HEK293 (cell line): ENCODE data around the gene STAC.
A peak's percentile ranks its signal among the peaks of the same experiment; 100 is the strongest.

Experiments
- CTCF ChIA-PET: fragments of 350-600 bp; formaldehyde crosslinking; extraction: SDS; loops from one replicate; lab custom pipeline; 2021; ENCODE audit warnings: antibody characterized with exemption; lab: Yijun Ruan, JAX
- POLR2A ChIA-PET: fragments of 300-600 bp; formaldehyde crosslinking; extraction: SDS; loops from one replicate; lab custom pipeline; 2020; ENCODE audit warnings: antibody characterized with exemption, inconsistent platforms; lab: Yijun Ruan, JAX
- H3K27ac ChIP-seq: fragments of 200-500 bp; sonication (Bioruptor generic); 2 replicates; pipeline ENCODE4 v1.5.1; 2014; ENCODE audit warnings: low read depth, low read length, control low read depth, inconsistent platforms; ENCODE audit errors: extremely low read depth
- H3K36me3 ChIP-seq, 2 experiments: fragments of 200-500 bp in 1 of 2; sonication (Bioruptor generic) in 1 of 2; 1 replicate in 1 of 2; 2 replicates in 1 of 2; pipeline ENCODE4 v1.5.1; 2014 to 2017; ENCODE audit warnings: inconsistent platforms in 2 of 2, low read length in 2 of 2; ENCODE audit not compliant: control insufficient read depth in 2 of 2, insufficient read depth in 1 of 2
- H3K4me1 ChIP-seq: fragments of 200-500 bp; sonication (Bioruptor generic); 2 replicates; pipeline ENCODE4 v1.5.1; 2014; ENCODE audit warnings: mild to moderate bottlenecking, low read length, inconsistent platforms; ENCODE audit not compliant: control insufficient read depth, insufficient read depth
- H3K4me3 ChIP-seq: 2 replicates; pipeline ENCODE4 v1.5.1; 2011; ENCODE audit warnings: low read depth, mild to moderate bottlenecking, control low read depth, low read length, moderate library complexity
- H3K9me3 ChIP-seq: fragments of 200-500 bp; sonication (Bioruptor generic); 2 replicates; pipeline ENCODE4 v1.5.1; 2014; ENCODE audit warnings: low read depth, low read length, inconsistent platforms; ENCODE audit not compliant: control insufficient read depth, insufficient read depth
- ATF2 ChIP-seq: fragments of 450-650 bp; formaldehyde crosslinking; IDR thresholded peaks from 2 replicates; pipeline ENCODE4 v1.5.1; 2016; ENCODE audit warnings: missing biosample characterization, missing genetic modification characterization, low read depth
- FEZF1 ChIP-seq: fragments of 450-650 bp; formaldehyde crosslinking; IDR thresholded peaks from 2 replicates; pipeline ENCODE4 v1.5.1; 2016; ENCODE audit warnings: missing biosample characterization, missing genetic modification characterization
- KLF10 ChIP-seq: fragments of 450-650 bp; IDR thresholded peaks from 2 replicates; pipeline ENCODE4 v1.5.1; 2018; ENCODE audit warnings: missing biosample characterization, mild to moderate bottlenecking, missing genetic modification characterization
- OSR2 ChIP-seq: fragments of 450-650 bp; formaldehyde crosslinking; IDR thresholded peaks from 2 replicates; pipeline ENCODE4 v1.5.1; 2016; ENCODE audit warnings: missing biosample characterization, missing genetic modification characterization
- PRDM10 ChIP-seq: fragments of 450-650 bp; formaldehyde crosslinking; IDR thresholded peaks from 2 replicates; pipeline ENCODE4 v1.5.1; 2016; ENCODE audit warnings: missing biosample characterization, missing genetic modification characterization
- PRDM4 ChIP-seq: fragments of 450-650 bp; formaldehyde crosslinking; IDR thresholded peaks from 2 replicates; pipeline ENCODE4 v1.5.1; 2017; ENCODE audit warnings: missing biosample characterization, missing genetic modification characterization
- PRDM6 ChIP-seq: fragments of 450-650 bp; formaldehyde crosslinking; IDR thresholded peaks from 2 replicates; pipeline ENCODE4 v1.5.1; 2017; ENCODE audit warnings: missing biosample characterization, missing genetic modification characterization
- REPIN1 ChIP-seq: fragments of 450-650 bp; formaldehyde crosslinking; IDR thresholded peaks from 2 replicates; pipeline ENCODE4 v1.5.1; 2017; ENCODE audit warnings: missing biosample characterization, missing genetic modification characterization, low read depth
- SCRT2 ChIP-seq: fragments of 450-650 bp; formaldehyde crosslinking; IDR thresholded peaks from 2 replicates; pipeline ENCODE4 v1.5.1; 2016; ENCODE audit warnings: missing biosample characterization, missing genetic modification characterization
- SP7 ChIP-seq: fragments of 450-650 bp; formaldehyde crosslinking; IDR thresholded peaks from 2 replicates; pipeline ENCODE4 v1.5.1; 2016; ENCODE audit warnings: missing biosample characterization, missing genetic modification characterization
- TRIM28 ChIP-seq: IDR thresholded peaks from 2 replicates; pipeline ENCODE4 v1.6.1; 2011; ENCODE audit warnings: low read length, control low read depth, borderline replicate concordance
- YY2 ChIP-seq: fragments of 450-650 bp; formaldehyde crosslinking; IDR thresholded peaks from 2 replicates; pipeline ENCODE4 v1.5.1; 2016; ENCODE audit warnings: missing biosample characterization, missing genetic modification characterization
- ZNF341 ChIP-seq: fragments of 450-650 bp; formaldehyde crosslinking; IDR thresholded peaks from 2 replicates; pipeline ENCODE4; 2016; ENCODE audit warnings: low read depth, missing biosample characterization, missing genetic modification characterization
- ZNF350 ChIP-seq: fragments of 450-650 bp; formaldehyde crosslinking; IDR thresholded peaks from 2 replicates; pipeline ENCODE4 v1.5.0; 2017; ENCODE audit warnings: missing biosample characterization, mild to moderate bottlenecking, missing genetic modification characterization
- ZNF366 ChIP-seq: fragments of 450-650 bp; formaldehyde crosslinking; conservative IDR thresholded peaks from 2 replicates; pipeline ENCODE4 v1.5.1; 2016; ENCODE audit warnings: missing biosample characterization, missing genetic modification characterization
- ZNF629 ChIP-seq: fragments of 450-650 bp; formaldehyde crosslinking; IDR thresholded peaks from 2 replicates; pipeline ENCODE4 v1.5.1; 2017; ENCODE audit warnings: missing biosample characterization, missing genetic modification characterization
- ZNF664 ChIP-seq: fragments of 450-650 bp; formaldehyde crosslinking; IDR thresholded peaks from 2 replicates; pipeline ENCODE4 v1.5.1; 2016; ENCODE audit warnings: missing biosample characterization, missing genetic modification characterization
- ZNF707 ChIP-seq: fragments of 450-650 bp; formaldehyde crosslinking; IDR thresholded peaks from 2 replicates; pipeline ENCODE4 v1.5.1; 2016; ENCODE audit warnings: missing biosample characterization, missing genetic modification characterization
- ZNF843 ChIP-seq: fragments of 450-650 bp; formaldehyde crosslinking; IDR thresholded peaks from 2 replicates; pipeline ENCODE4 v1.5.1; 2016; ENCODE audit warnings: missing biosample characterization, missing genetic modification characterization

The STAC gene

GRCh38 chr3:36364260-36364659 is 16.0 kb upstream of the STAC start:
- TF ChIP-seq ZNF341 (tag by site-specific recombination) (peak; percentile 22; the same call in 1 of the 2 replicates), OSR2 (tag by site-specific recombination) (peak; percentile 63), YY2 (no peak), ZNF664 (tag by site-specific recombination) (no peak), TRIM28 (no peak)
- POLR2A ChIA-PET, result interaction anchor here (1.5 kb wide), 1 partner anchor 17 kb away, joined by 7 read pairs; the partner anchor contains the start of gene STAC
- no peak overlapping the region for H3K4me3 ChIP-seq
- CTCF ChIA-PET, result interaction anchor here (0.5 to 0.8 kb wide), 2 partner anchors 14 to 30 kb away, joined by 3 read pairs; no protein-coding TSS in a partner anchor
- no peaks in the 10 kb centered on the region for H3K36me3 ChIP-seq
- H3K27ac ChIP-seq, result no peak overlapping the region
- peaks cover 3% of the 10 kb centered on the region; the same call in 1 of the 2 replicates for H3K4me1 ChIP-seq
- H3K9me3 ChIP-seq, result no peaks in the 10 kb centered on the region

GRCh38 chr3:36365829-36366228 is 14.5 kb upstream of the STAC start:
- Histone ChIP-seq H3K4me3 (no peak overlapping the region), H3K9me3 (no peaks in the 10 kb centered on the region), H3K4me1 (peaks cover 3% of the 10 kb centered on the region; the same call in 1 of the 2 replicates), H3K27ac (no peak overlapping the region)
- ChIA-PET CTCF (no interaction called here), POLR2A (no interaction called here)
- TF ChIP-seq ZNF366 (peak; percentile 76), PRDM6 (tag by site-specific recombination) (peak; percentile 56), SP7 (tag by site-specific recombination) (peak; percentile 38; the same call in 1 of the 2 replicates), ZNF843 (tag by site-specific recombination) (peak; percentile 48; the same call in 1 of the 2 replicates), ZNF350 (tag by site-specific recombination) (no peak), REPIN1 (tag by site-specific recombination) (no peak), ZNF707 (tag by site-specific recombination) (no peak), PRDM4 (tag by site-specific recombination) (0 out of 2 replicates have a peak, but pooled peaks have one; percentile 11), ZNF629 (tag by site-specific recombination) (peak; percentile 25; the same call in 1 of the 2 replicates), SCRT2 (tag by site-specific recombination) (no peak), ATF2 (tag by site-specific recombination) (peak; percentile 56), KLF10 (tag by site-specific recombination) (peak; percentile 44; the same call in 1 of the 2 replicates), OSR2 (tag by site-specific recombination) (peak; percentile 60), FEZF1 (tag by site-specific recombination) (peak; percentile 36), PRDM10 (peak; percentile 46; the same call in 1 of the 2 replicates)
- TF ChIP-seq, all 188 proteins: peak for 11
- H3K36me3 ChIP-seq, result no peaks in the 10 kb centered on the region
